Endothelial cell (in vitro differentiated cells): ENCODE results near the gene TBXA2R. TPM values are rescaled to one million over a fixed set of nuclear protein-coding genes. Genes with fewer than 3 reads are reported as not detected.

Experiments used
- DNase-seq: peaks from one replicate; pipeline ENCODE4 v3.0.0; 2021; ENCODE audit warnings: low spot score
- H3K27ac Mint-ChIP-seq: one replicate; pipeline ENCODE4 v1.8.0; 2021; ENCODE audit warnings: mixed read lengths, inconsistent platforms; ENCODE audit not compliant: unreplicated experiment
- H3K27me3 Mint-ChIP-seq: one replicate; pipeline ENCODE4 v1.8.0; 2021; ENCODE audit warnings: mild to moderate bottlenecking, moderate library complexity, mixed read lengths, inconsistent platforms; ENCODE audit not compliant: unreplicated experiment
- H3K36me3 Mint-ChIP-seq: one replicate; pipeline ENCODE4 v1.8.0; 2021; ENCODE audit warnings: mild to moderate bottlenecking, low read depth, mixed read lengths, inconsistent platforms; ENCODE audit not compliant: unreplicated experiment
- H3K4me1 Mint-ChIP-seq: one replicate; pipeline ENCODE4 v1.8.0; 2021; ENCODE audit warnings: mild to moderate bottlenecking, mixed read lengths, inconsistent platforms; ENCODE audit not compliant: unreplicated experiment
- H3K4me3 Mint-ChIP-seq: one replicate; pipeline ENCODE4 v1.8.0; 2021; ENCODE audit warnings: mild to moderate bottlenecking, mixed read lengths, inconsistent platforms; ENCODE audit not compliant: unreplicated experiment
- H3K9me3 Mint-ChIP-seq: one replicate; pipeline ENCODE4 v1.8.0; 2021; ENCODE audit warnings: mixed read lengths, inconsistent platforms; ENCODE audit not compliant: unreplicated experiment
- CTCF ChIP-seq: fragments of 200-600 bp; sonication (generic); IDR thresholded peaks from one replicate; pipeline ENCODE4 v1.5.0; 2021; ENCODE audit warnings: antibody characterized with exemption; ENCODE audit not compliant: unreplicated experiment
- total RNA-seq: library from RNA; stranded (reverse); fragmentation: NEBNext Ultra II Directional; extraction: Animal tissue kit (Norgen Biotek cat#: 25700); gene quantifications from one replicate; pipeline ENCODE4 v1.2.1, GENCODE V29; 2021; ENCODE audit not compliant: unreplicated experiment

Gene TBXA2R
- total RNA-seq, 1 donor from 2014 or later = 7.3 TPM

DNA sequence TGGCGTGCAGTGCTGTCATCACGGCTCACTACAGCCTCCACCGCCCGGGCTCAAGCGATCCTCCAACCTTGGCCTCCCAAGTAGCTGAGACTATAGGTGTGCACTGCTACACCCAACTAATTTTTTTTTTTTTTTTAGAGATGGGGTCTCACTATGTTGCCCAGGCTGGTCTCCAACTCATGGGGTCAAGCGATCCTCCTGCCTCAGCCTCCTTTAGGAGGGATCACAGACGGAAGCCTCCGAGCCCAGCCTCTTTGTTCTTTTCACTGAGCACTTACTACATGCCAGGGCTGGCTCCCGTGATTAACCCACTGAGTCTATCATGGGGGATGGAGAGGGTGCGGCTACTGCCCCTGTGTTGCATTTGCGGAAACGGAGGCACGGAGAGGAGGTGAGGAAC is 32.8 kb upstream of the TBXA2R start:
- Mint-ChIP-seq H3K27me3 (peaks cover 7% of the 10 kb centered on the region), H3K27ac (no peak overlapping the region), H3K36me3 (peaks cover 23% of the 10 kb centered on the region), H3K4me3 (no peak overlapping the region), H3K9me3 (no peaks in the 10 kb centered on the region), H3K4me1 (no peaks in the 10 kb centered on the region)
- no peak for DNase-seq
- no peak for TF ChIP-seq CTCF

DNA sequence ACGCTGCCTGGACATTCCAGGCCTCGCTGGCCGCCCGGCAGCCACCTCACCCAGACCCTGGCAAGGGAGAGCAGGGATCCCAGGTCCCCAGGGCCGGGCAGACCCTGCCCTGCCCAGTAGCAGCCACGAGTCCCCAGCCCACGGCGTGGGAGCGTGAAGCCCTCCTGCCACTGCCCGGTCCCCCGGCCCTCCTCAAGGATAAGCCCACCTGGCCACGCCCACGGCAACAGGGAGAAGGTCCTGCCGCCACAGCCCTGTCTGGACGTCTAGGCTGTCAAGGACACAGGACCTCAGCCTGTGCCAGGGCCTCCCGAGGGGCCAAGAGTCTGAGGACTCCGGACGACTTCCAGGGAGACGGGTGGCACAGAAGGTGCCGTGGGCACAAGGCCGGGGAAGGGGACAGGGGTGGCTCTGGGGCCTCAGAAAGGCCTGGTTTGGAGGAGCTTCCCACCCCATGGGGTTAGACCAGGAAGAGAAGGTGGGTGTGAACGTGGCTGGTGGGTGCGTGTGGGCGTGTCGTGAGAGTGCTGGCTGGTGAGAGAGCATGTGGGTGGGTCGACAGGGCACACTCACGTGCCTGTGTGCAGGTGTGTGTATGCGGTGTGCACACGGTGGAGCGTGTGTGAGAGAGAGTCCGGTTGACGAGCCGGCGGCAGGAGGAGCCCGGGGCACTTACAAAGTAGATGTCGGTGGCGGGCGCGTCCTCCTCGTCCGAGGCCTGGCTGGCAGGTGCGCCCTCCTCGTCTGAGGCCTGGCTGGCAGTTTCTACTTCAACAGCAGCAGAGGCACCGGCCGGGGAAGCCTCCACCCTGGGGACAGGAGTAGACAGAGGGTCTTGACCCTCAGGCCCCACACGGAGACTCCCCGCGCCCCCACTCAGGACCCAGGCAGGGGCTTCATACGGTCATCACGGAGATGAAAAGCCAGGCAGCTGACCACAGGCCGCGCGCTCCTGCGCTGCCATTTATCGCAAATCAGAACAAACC is 31.8 kb upstream of the TBXA2R start:
- Mint-ChIP-seq H3K36me3 (peaks cover 23% of the 10 kb centered on the region), H3K27me3 (peaks cover 7% of the 10 kb centered on the region), H3K9me3 (no peaks in the 10 kb centered on the region), H3K4me3 (no peak overlapping the region), H3K4me1 (no peaks in the 10 kb centered on the region), H3K27ac (no peak overlapping the region)
- DNase-seq = no peak
- TF ChIP-seq CTCF = no peak

GRCh38 chr19:3637621-3638020 is 30.9 kb upstream of the TBXA2R start:
- no peak for DNase-seq
- Mint-ChIP-seq H3K27ac (no peak overlapping the region), H3K4me3 (no peak overlapping the region), H3K36me3 (peaks cover 18% of the 10 kb centered on the region), H3K27me3 (peaks cover 7% of the 10 kb centered on the region), H3K4me1 (no peaks in the 10 kb centered on the region), H3K9me3 (no peaks in the 10 kb centered on the region)
- TF ChIP-seq CTCF = no peak

GRCh38 chr19:3636962-3637361 is 30.3 kb upstream of the TBXA2R start:
- no peak for TF ChIP-seq CTCF
- H3K27me3 Mint-ChIP-seq = peaks cover 7% of the 10 kb centered on the region
- H3K4me1 Mint-ChIP-seq = no peaks in the 10 kb centered on the region
- no peaks in the 10 kb centered on the region for H3K9me3 Mint-ChIP-seq
- H3K36me3 Mint-ChIP-seq = peaks cover 16% of the 10 kb centered on the region
- no peak for DNase-seq
- no peak overlapping the region for H3K4me3 Mint-ChIP-seq
- no peak overlapping the region for H3K27ac Mint-ChIP-seq

- Mint-ChIP-seq H3K27ac (no peak overlapping the region), H3K4me1 (no peaks in the 10 kb centered on the region), H3K9me3 (no peaks in the 10 kb centered on the region), H3K27me3 (peaks cover 7% of the 10 kb centered on the region), H3K36me3 (peaks cover 16% of the 10 kb centered on the region), H3K4me3 (no peak overlapping the region)
- no peak for DNase-seq
- no peak for TF ChIP-seq CTCF
These were observed 29.8 kb upstream of the TBXA2R start for GRCh38 chr19:3636506-3636905.
